ENCODE measurements around the gene SZT2. TPM values are rescaled to one million over a fixed set of nuclear protein-coding genes. Genes with fewer than 3 reads are reported as not detected.

SZT2 gene
- total RNA-seq, 1 donor from 2014 or later = 30.0 TPM

DNA sequence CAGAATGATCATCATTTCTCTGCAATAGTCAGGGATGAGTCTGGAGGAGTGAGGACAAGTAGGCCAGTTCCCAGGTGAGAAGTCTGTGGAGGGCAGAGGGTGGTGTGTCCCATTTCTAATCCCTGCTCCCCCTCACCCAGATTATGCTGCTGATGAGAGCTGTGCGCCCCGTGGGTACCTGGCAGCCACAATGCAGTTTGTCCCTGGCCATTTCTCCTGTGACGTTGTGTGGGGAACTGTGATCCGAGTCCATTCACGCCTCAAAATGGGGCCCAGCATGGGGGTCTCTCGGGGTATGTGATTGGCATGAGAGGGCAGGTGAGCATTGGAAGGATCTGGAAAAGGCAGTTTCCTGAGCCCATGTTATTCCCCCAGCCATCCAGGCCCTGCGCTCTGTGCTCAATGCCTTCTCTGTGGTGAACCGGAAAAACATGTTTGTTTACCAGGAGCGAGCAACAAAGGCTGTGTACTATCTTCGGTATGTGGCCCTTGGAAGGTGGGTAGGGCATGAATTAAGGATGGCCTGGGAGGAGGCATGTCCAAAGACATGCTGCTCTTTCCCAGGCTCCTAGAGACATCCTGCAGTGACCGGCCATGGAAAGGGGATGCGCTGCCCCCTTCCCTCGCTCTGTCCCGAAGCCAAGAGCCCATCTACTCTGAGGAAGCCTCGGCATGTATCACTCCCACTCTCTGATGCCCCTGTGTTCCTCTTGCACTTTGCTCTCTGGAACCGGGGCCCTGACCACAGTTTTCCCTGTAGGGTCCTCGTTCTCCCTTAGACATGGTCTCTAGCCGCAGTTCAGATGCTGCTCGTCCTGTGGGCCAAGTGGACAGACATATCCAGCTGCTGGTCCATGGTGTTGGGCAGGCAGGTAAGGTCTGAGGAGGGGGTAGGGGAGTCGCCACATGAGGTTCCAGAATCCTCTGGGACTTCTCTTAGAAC, 47.6 kb downstream of the SZT2 start:
- no peaks in the 10 kb centered on the region for H3K27me3 Mint-ChIP-seq (ENCODE audit: low read depth, unreplicated experiment)
- Histone ChIP-seq H3K27ac (ENCODE audit: low read depth, low read length) (no peak overlapping the region), H3K36me3 (ENCODE audit: insufficient read depth, low read length) (peaks cover 19% of the 10 kb centered on the region), H2AFZ (ENCODE audit: low read depth, low read length) (no peak overlapping the region), H3K4me1 (ENCODE audit: insufficient read depth, low read length) (no peaks in the 10 kb centered on the region), H3K4me3 (ENCODE audit: insufficient read depth, low read depth, low read length) (no peak overlapping the region), H3K27me3 (ENCODE audit: insufficient read depth, low read length) (no peaks in the 10 kb centered on the region), H3K9me3 (ENCODE audit: insufficient read depth, low read depth, low read length) (no peaks in the 10 kb centered on the region), H3K9ac (ENCODE audit: low read length) (no peak overlapping the region), H4K20me1 (ENCODE audit: insufficient read depth, low read length) (no peaks in the 10 kb centered on the region), H3K79me2 (ENCODE audit: insufficient read depth, low read length) (no peaks in the 10 kb centered on the region), H3K4me2 (ENCODE audit: low read length) (no peak overlapping the region)
- no peak overlapping the region for H3K27ac Mint-ChIP-seq (ENCODE audit: unreplicated experiment)
- no peak overlapping the region for H3K4me3 Mint-ChIP-seq (ENCODE audit: unreplicated experiment)
- peaks cover 19% of the 10 kb centered on the region for H3K4me1 Mint-ChIP-seq (ENCODE audit: low read depth, unreplicated experiment)
- peaks cover 45% of the 10 kb centered on the region for H3K36me3 Mint-ChIP-seq (ENCODE audit: low read depth, unreplicated experiment)
- FAIRE-seq = no peak
- TF ChIP-seq EZH2 (IDR thresholded peaks at IDR 0.05; ENCODE audit: insufficient read depth, low read length) = no peak
- TF ChIP-seq, protein P1, sequence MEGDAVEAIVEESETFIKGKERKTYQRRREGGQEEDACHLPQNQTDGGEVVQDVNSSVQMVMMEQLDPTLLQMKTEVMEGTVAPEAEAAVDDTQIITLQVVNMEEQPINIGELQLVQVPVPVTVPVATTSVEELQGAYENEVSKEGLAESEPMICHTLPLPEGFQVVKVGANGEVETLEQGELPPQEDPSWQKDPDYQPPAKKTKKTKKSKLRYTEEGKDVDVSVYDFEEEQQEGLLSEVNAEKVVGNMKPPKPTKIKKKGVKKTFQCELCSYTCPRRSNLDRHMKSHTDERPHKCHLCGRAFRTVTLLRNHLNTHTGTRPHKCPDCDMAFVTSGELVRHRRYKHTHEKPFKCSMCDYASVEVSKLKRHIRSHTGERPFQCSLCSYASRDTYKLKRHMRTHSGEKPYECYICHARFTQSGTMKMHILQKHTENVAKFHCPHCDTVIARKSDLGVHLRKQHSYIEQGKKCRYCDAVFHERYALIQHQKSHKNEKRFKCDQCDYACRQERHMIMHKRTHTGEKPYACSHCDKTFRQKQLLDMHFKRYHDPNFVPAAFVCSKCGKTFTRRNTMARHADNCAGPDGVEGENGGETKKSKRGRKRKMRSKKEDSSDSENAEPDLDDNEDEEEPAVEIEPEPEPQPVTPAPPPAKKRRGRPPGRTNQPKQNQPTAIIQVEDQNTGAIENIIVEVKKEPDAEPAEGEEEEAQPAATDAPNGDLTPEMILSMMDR (IDR thresholded peaks at IDR 0.05; ENCODE audit: insufficient read depth, low read depth, low read length) = no peak
- H3K9me3 Mint-ChIP-seq (ENCODE audit: unreplicated experiment) = no peaks in the 10 kb centered on the region
- DNase-seq (ENCODE audit: low read depth) = no peak

DNA sequence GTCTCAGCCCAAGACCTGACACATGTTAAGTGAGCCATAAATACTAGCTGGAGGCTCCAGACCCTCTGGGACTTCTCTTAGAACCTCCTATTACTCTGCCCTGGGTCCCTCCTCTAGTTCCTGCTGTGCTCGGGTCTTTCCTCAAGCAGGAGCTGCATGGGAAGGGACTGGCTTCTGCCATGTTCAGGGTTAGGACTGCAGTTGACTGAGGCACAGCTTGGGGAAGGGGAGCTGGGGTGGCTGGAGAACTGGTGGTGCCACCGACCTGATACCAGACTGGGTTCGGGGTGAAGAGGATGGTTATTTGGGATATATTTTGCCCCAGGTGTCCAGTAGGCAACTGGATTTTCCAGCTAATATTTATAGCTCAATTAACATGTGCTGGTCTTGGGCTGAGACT, 48.3 kb downstream of the SZT2 start:
- Mint-ChIP-seq H3K27ac (ENCODE audit: unreplicated experiment) (no peak overlapping the region), H3K36me3 (ENCODE audit: low read depth, unreplicated experiment) (peaks cover 39% of the 10 kb centered on the region), H3K9me3 (ENCODE audit: unreplicated experiment) (no peaks in the 10 kb centered on the region), H3K4me3 (ENCODE audit: unreplicated experiment) (no peak overlapping the region), H3K4me1 (ENCODE audit: low read depth, unreplicated experiment) (peaks cover 19% of the 10 kb centered on the region), H3K27me3 (ENCODE audit: low read depth, unreplicated experiment) (no peaks in the 10 kb centered on the region)
- no peaks in the 10 kb centered on the region for H3K9me3 ChIP-seq (ENCODE audit: insufficient read depth, low read depth, low read length)
- DNase-seq (ENCODE audit: low read depth) (no peak), FAIRE-seq (no peak)
- H3K27ac ChIP-seq (ENCODE audit: low read depth, low read length) = no peak overlapping the region
- TF ChIP-seq, protein P1 (IDR thresholded peaks at IDR 0.05; ENCODE audit: insufficient read depth, low read depth, low read length) = no peak
- no peak for TF ChIP-seq EZH2 (IDR thresholded peaks at IDR 0.05; ENCODE audit: insufficient read depth, low read length)
- peaks cover 17% of the 10 kb centered on the region for H3K36me3 ChIP-seq (ENCODE audit: insufficient read depth, low read length)
- no peak overlapping the region for H3K9ac ChIP-seq (ENCODE audit: low read length)
- no peak overlapping the region for H2AFZ ChIP-seq (ENCODE audit: low read depth, low read length)
- H4K20me1 ChIP-seq (ENCODE audit: insufficient read depth, low read length) = no peaks in the 10 kb centered on the region
- H3K27me3 ChIP-seq (ENCODE audit: insufficient read depth, low read length) = no peaks in the 10 kb centered on the region
- no peaks in the 10 kb centered on the region for H3K79me2 ChIP-seq (ENCODE audit: insufficient read depth, low read length)
- no peaks in the 10 kb centered on the region for H3K4me1 ChIP-seq (ENCODE audit: insufficient read depth, low read length)
- no peak overlapping the region for H3K4me2 ChIP-seq (ENCODE audit: low read length)
- no peak overlapping the region for H3K4me3 ChIP-seq (ENCODE audit: insufficient read depth, low read depth, low read length)

DNA sequence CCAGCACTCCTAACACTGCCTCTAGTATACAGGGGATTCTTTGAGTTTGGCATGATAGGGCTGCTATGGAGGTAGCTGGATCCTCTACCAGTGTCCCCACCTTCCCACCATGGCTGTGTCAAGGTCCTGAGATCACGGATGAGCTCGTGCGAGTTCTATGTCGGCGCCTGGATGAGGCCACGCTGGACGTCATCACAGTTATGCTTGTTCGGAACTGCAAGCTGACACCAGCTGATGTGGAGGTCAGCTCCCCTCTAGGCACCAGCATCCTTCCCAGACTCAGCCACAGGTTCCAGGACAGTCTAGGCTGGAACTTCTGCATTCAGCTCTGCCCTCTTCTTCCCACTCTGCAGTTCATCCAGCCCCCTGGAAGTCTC, 48.9 kb downstream of the SZT2 start:
- FAIRE-seq = no peak
- H3K27me3 ChIP-seq (ENCODE audit: insufficient read depth, low read length) = no peaks in the 10 kb centered on the region
- no peaks in the 10 kb centered on the region for H3K79me2 ChIP-seq (ENCODE audit: insufficient read depth, low read length)
- Mint-ChIP-seq H3K27ac (ENCODE audit: unreplicated experiment) (no peak overlapping the region), H3K36me3 (ENCODE audit: low read depth, unreplicated experiment) (peaks cover 36% of the 10 kb centered on the region), H3K27me3 (ENCODE audit: low read depth, unreplicated experiment) (no peaks in the 10 kb centered on the region), H3K4me3 (ENCODE audit: unreplicated experiment) (no peak overlapping the region), H3K9me3 (ENCODE audit: unreplicated experiment) (no peaks in the 10 kb centered on the region), H3K4me1 (ENCODE audit: low read depth, unreplicated experiment) (peaks cover 19% of the 10 kb centered on the region)
- no peak overlapping the region for H3K4me3 ChIP-seq (ENCODE audit: insufficient read depth, low read depth, low read length)
- H2AFZ ChIP-seq (ENCODE audit: low read depth, low read length) = no peak overlapping the region
- peaks cover 15% of the 10 kb centered on the region for H3K36me3 ChIP-seq (ENCODE audit: insufficient read depth, low read length)
- H3K9ac ChIP-seq (ENCODE audit: low read length) = no peak overlapping the region
- no peaks in the 10 kb centered on the region for H3K4me1 ChIP-seq (ENCODE audit: insufficient read depth, low read length)
- TF ChIP-seq EZH2 (IDR thresholded peaks at IDR 0.05; ENCODE audit: insufficient read depth, low read length) = no peak
- TF ChIP-seq, protein P1 (IDR thresholded peaks at IDR 0.05; ENCODE audit: insufficient read depth, low read depth, low read length) = no peak
- H4K20me1 ChIP-seq (ENCODE audit: insufficient read depth, low read length) = no peaks in the 10 kb centered on the region
- no peak overlapping the region for H3K27ac ChIP-seq (ENCODE audit: low read depth, low read length)
- H3K4me2 ChIP-seq (ENCODE audit: low read length) = no peak overlapping the region
- H3K9me3 ChIP-seq (ENCODE audit: insufficient read depth, low read depth, low read length) = no peaks in the 10 kb centered on the region
- DNase-seq (ENCODE audit: low read depth) = no peak
